Keratinocyte (primary cell): ENCODE results near the gene WASF1.

Source experiments
- EZH2 ChIP-seq: IDR thresholded peaks from one replicate; pipeline ENCODE4 v1.6.1; 2012; ENCODE audit warnings: inconsistent platforms, mild to moderate bottlenecking, low read length, moderate library complexity
- TF ChIP-seq, protein P1 (sequence below), 3 experiments: IDR thresholded peaks in 1 of 3; conservative IDR thresholded peaks in 1 of 3; optimal IDR thresholded peaks in 1 of 3; 2 replicates in 2 of 3; 3 replicates in 1 of 3; pipeline versions ENCODE3 to v1.5.1; 2011; ENCODE audit warnings: low read length in 3 of 3, mild to moderate bottlenecking in 3 of 3, moderate library complexity in 2 of 3, control low read depth in 1 of 3, inconsistent platforms in 1 of 3; ENCODE audit not compliant: insufficient read depth in 2 of 3; ENCODE audit errors: extremely low read depth in 1 of 3

DNA sequence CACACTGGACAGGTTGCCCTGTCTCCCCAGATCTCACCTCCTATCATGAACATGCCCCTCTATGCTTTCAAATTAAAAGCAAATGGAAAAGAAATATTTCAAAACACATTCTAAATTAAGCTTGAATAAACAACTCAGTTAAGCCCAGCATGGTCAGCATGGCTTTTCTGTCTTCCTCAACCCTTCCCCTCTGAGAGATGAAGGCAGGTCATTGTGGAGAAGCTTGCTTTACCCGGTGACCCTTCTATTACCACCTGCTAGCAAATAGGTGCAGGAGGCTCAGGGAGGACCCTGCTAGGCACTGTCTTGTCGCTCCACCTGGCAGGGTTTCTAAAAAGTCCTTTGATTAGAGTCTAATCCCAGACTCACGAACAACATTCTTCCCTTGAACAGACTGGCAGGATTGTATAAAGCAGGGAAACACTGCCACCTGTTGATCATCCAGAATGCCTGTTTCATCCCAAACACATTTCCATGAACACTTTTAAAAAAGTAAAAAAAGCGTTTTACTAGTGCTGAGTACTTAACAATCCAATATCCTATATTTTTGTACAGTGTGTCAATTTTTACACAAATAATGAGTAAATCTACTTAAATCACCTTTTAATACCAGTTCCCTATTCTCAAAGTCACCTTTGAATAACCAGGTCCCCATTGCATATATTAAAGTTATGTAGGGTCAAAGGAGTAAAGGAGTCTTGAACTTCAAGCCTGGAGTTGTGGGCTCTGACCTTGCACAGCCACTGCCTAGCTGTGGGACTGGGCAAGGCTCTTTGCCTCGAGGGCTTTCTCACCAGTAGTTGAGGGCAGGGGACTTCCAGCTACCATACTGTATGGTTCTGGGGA lies 125.9 kb downstream of the WASF1 start:
- TF ChIP-seq, protein P1, sequence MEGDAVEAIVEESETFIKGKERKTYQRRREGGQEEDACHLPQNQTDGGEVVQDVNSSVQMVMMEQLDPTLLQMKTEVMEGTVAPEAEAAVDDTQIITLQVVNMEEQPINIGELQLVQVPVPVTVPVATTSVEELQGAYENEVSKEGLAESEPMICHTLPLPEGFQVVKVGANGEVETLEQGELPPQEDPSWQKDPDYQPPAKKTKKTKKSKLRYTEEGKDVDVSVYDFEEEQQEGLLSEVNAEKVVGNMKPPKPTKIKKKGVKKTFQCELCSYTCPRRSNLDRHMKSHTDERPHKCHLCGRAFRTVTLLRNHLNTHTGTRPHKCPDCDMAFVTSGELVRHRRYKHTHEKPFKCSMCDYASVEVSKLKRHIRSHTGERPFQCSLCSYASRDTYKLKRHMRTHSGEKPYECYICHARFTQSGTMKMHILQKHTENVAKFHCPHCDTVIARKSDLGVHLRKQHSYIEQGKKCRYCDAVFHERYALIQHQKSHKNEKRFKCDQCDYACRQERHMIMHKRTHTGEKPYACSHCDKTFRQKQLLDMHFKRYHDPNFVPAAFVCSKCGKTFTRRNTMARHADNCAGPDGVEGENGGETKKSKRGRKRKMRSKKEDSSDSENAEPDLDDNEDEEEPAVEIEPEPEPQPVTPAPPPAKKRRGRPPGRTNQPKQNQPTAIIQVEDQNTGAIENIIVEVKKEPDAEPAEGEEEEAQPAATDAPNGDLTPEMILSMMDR (optimal IDR thresholded peaks at IDR 0.05 in 1 of 3, IDR thresholded peaks at IDR 0.05 in 1 of 3, conservative IDR thresholded peaks at IDR 0.05 in 1 of 3; ENCODE audit: extremely low read depth in 1 of 3, insufficient read depth in 2 of 3, low read length in 3 of 3), result peak; percentile 67 to 71 (median 70)
- TF ChIP-seq EZH2, result no peak
